Right lobe of liver (tissue), 4 donors: ENCODE data around the gene SPIC.

Experiments
- POLR2A ChIP-seq: fragments of 450-650 bp; IDR thresholded peaks from one replicate; pipeline ENCODE4 v1.6.1; 2017; ENCODE audit warnings: antibody characterized with exemption, mild to moderate bottlenecking
- TF ChIP-seq, protein P1 (sequence below), 4 donors: fragments of 200-600 bp in 3 of 4; fragments of 450-650 bp in 1 of 4; IDR thresholded peaks; one replicate each; pipeline versions ENCODE4 v1.5.1 to v1.8.0; 2016 to 2022; ENCODE audit warnings: antibody characterized with exemption in 4 of 4, mild to moderate bottlenecking in 2 of 4
- donor health status: DM: no; HTN: no; CAD: no.
- donor health status: DM: no; HTN: no; CAD: no.
- donor health status: DM: no; HTN: yes; CAD: no.

DNA sequence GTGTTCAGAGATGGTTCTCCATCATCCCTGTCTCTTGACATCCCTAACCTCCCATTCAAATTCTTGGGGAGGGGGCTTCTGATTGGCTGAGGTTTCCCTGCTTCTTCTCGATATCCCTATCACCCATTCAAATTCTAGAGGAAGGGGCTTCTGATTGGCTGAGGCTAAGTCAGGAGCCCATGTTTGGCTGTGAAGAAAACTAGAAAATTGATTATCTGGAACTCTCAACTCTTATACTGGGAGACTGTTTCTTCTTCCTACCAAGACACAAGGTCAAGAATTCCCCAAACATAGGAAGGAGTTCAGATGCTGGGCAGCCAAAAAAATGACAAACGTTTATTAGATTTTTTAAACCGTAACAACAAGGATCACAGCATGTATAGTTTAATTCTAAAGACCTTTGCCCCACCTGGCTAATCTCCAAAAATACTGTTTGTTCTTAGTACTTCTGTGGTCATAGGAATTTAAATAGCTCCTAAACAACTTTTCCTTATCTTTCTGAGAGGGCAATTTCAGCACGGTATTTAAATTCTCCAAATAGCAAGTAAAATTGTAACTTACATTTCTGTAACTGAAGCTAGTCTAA lies 26.4 kb downstream of the SPIC start:
- no peak for TF ChIP-seq POLR2A
- TF ChIP-seq, protein P1, sequence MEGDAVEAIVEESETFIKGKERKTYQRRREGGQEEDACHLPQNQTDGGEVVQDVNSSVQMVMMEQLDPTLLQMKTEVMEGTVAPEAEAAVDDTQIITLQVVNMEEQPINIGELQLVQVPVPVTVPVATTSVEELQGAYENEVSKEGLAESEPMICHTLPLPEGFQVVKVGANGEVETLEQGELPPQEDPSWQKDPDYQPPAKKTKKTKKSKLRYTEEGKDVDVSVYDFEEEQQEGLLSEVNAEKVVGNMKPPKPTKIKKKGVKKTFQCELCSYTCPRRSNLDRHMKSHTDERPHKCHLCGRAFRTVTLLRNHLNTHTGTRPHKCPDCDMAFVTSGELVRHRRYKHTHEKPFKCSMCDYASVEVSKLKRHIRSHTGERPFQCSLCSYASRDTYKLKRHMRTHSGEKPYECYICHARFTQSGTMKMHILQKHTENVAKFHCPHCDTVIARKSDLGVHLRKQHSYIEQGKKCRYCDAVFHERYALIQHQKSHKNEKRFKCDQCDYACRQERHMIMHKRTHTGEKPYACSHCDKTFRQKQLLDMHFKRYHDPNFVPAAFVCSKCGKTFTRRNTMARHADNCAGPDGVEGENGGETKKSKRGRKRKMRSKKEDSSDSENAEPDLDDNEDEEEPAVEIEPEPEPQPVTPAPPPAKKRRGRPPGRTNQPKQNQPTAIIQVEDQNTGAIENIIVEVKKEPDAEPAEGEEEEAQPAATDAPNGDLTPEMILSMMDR (IDR thresholded peaks at IDR 0.05): no peak
